GM21360 (cell line): ENCODE data around the gene PABPC1L.

Experiments
- ATAC-seq: cut with Tn5 transposase; IDR thresholded peaks from one replicate; pipeline ENCODE4 v1.9.1; 2021; ENCODE audit warnings: mild to moderate bottlenecking, moderate library complexity; ENCODE audit not compliant: unreplicated experiment

PABPC1L gene

DNA sequence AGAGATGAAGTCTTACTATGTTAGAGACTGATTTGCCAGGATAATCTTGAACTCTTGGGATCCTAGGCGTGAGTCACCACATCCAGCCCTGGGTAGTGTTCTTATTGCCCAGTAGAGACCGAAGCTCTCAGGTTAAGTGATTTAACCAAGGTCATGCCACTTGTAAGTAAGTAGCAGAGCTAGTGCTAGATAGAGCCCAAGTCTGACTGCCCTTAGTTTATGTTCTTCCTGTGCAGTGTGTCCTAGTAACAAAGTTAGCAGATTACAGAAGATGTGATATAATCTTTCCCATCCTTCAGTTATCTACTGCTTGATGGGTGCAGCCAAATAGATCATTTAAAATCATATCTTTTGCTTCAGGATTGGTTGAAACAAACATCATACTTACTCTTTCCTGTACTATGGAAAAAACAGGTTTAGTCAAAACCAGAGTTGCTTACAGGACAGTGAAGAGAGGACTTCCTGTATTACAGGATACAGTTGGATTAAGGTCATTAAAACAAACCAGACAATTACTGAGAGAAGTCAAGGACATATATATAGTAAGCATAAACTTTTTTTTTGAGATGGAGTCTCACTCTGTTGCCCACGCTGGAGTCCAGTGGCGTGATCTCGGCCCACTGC is 9.5 kb upstream of the PABPC1L start:
- ATAC-seq, result no peak

DNA sequence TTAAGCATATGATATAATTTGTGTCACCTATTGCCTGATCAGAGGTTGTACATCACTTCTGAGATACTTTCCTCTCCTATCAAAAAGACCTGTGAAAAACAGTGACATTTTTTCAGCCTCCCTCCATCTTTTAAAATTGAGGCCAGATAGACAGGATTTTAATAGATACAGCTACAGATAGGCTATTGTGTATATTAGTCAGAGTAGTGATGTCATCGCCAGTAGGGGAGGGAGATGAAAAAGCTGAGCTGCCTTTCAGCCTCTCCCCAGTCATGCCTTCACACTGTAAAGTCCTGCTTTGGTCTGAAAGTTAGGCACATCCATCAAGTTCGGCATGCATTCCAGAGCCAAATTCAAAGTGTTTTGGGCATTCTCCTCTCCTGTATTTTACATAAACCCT is 7.9 kb upstream of the PABPC1L start:
- ATAC-seq, result no peak

DNA sequence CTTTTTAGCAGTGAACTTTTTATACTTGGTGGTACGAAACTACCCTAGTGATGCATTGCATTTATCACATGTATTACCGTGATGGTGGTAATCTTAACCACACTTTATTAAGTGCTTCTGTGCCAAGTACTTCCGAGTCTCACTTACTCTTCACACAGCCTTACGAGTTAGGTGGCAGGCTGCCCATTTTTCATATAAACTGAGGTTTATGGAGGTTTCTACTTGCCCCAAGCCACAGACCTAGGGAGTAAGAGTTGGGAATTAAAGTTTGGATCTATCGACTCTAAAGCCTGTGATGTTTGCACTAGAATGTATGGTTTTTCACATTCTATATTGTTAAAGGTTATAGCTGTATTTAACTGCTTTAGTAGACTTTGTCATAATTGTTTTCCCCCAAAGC is 5.5 kb upstream of the PABPC1L start:
- no peak for ATAC-seq

DNA sequence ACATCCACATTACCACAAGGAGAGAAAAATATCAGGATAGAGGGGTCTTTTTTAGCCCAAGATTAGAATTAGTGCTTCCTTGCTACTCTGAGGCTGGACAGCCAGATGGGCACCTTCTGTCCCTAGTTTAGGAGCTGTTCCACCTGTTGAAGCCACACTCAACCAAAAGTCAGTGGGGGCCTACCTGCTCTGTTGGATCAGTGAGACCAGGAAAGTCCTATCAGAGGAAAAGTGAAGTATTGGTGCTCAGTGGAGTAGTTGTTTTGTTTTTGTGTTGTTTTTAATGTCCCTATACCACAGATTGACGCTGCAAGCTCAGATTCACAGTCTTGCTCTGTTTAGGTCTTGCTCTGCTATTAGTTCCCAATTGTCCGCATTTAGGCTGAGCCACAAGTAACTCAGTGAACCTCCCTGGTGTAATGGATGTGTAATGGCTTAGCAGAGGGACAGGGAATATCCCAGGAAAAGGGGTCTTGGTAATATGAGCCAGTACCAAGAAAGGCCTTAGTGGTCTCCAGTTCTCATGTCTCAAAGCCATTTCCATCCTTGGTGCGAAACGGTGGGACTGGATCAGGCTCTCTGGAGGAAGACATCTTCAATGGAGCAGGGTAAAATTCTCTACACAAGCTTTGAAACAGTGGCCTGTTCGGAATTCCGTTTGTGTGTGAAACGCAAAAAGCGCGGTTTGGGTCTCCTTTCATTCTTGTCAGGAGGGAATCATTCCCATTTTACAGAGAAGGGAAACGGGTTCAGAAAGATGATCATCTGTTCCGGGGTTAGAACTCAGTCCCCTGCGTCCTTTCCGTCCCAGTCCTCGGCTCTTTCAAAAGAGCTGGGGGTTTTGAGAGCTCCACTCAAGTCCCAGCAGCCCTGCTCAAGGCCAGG is 631 bp upstream of the PABPC1L start:
- ATAC-seq, result no peak

DNA sequence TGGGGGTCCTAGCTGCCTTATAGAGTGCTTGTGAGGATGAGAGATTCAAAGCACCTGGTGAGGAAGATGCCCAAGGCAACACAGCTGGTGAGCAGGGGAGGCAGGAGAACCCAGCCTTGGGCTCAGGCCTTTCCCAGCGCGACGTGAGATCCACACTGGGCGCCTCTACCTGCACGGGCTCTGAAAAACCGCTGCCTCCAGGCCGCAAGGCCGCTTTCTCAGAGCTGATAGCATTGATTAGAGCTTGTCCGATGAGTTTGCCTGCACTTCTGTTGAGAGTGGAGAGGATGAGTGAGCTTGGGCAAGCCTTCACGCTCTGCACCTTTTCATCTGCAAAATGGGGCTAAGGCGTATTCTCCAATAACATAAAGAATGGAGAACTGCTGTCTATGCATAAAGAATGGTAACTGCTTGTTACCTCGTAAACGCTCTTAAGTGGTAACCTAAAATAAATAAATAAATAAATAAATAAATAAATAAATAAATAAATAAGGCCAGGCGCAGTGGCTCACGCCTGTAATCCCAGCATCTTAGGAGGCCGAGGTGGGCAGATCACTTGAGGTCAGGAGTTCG is 916 bp downstream of the PABPC1L start:
- ATAC-seq, result no peak

DNA sequence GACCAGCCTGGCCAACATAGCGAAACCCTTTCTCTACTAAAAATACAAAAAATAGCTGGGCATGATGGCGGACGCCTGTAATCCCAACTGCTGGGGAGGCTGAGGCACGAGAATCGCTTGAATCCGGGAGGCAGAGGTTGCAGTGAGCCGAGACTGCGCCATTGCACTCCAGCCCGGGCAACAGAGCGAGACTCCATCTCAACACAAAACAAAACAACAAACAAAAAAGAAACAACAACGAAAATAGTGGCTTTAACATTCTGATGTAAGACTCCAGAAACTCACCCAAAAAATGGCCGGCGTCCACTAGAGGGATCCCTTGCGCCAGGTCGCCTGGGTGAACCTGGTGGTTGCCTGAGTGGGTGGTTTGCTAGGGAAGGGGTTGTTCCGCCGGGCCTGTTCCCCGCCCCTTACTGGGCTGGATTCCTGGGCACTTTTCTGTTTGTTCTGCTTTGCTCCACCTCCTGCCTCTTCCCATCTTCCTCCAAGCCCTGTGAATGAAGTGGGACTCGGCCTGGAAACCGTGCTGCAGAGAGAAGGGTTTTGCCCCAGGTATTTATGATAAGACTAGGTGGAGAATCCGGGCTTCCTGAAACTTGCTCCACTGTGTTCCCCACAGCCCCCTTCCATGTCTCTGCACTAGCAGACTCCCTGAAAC is 1.5 kb downstream of the PABPC1L start:
- no peak for ATAC-seq

DNA sequence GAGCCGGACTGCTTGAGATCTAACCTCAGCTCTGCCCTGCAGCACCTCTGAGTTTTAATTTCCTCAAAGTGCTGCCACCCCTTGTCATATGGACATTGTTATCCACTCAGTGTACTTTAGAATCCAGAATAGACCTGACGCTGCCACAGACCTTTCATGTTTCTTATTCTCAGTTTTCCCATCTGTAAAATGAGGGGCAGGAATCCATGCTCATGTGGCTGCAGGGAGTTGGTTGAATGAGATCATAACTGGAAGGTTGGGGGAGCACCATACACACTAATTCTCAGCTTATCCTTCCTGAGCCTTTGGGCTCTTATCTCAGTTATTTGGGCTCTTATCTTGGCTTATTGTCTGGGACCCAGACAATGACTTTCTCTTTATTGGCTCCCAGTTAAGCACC is 2.3 kb downstream of the PABPC1L start:
- ATAC-seq, result no peak

DNA sequence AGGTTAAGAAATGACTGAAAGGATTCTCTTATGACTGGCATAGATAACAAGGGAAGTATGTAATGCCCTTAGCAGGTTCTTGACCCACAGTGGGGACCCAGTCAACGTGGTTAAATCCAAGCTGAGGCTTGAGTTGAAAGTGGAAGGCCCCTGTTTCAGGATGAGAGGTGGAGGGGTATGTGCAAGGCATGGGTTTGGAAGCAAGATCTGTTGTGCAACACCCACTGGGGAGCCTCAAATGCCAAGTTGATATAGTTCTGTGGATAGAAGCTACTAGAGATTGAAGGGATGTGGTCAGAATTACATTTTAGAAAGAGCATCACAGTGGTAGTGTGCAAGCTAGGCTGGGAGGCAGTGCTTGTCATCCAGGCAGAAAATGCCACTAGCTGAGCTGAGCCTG is 5.1 kb downstream of the PABPC1L start:
- ATAC-seq, result no peak

DNA sequence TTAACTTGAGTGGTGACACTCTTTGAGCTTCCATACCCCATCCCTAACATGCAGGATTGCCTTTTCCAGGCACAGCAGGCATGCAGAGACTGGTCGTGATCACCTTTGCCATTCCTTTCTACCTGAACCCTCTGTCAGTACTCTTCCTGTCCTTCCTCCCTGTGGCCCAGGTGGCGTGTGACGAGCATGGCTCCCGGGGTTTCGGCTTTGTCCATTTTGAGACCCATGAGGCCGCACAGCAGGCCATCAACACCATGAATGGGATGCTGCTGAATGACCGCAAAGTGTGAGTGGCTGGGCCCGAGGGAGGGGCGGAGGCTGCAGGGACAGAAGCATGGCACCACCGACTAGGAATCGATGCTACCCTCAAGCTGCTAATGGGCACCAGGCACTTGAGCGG is 6.7 kb downstream of the PABPC1L start:
- ATAC-seq, result no peak

DNA sequence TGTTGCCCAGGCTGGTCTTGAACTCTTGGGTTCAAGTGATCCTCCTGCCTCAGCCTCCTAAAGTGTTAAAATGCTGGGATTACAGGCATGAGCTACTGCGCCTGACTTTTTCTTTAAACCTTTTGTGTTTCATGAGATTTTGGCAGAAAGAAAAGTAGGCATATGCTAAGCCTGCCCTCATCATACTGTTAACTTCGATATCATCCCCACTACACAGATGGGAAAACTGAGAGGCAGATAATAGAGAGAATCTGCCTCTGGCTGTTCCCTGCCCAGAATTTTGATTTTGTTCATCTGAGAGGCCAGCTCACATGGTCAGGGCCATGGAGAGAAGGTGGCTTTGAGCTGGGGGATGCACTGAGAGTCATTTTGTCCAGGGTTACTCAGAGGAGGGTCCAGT is 7.5 kb downstream of the PABPC1L start:
- no peak for ATAC-seq

DNA sequence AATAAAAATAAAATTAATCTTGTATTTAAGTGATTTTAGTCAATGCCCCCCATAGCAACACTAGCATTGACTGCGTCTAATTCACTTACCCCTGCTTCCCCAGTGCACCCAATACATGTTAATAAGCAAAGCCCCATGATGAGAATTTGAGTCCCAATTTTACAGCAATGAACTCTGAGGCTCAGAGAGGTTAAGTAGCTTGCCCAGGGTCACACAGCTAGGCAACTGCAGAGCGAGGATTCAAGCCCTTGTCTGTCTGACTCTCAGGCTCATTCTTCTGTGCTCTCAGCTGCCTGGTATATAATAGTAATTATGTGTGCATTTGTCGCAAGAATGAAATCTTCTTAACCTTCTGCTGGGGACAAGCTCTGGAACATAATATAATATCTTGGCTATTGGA is 8.5 kb downstream of the PABPC1L start:
- ATAC-seq, result no peak

DNA sequence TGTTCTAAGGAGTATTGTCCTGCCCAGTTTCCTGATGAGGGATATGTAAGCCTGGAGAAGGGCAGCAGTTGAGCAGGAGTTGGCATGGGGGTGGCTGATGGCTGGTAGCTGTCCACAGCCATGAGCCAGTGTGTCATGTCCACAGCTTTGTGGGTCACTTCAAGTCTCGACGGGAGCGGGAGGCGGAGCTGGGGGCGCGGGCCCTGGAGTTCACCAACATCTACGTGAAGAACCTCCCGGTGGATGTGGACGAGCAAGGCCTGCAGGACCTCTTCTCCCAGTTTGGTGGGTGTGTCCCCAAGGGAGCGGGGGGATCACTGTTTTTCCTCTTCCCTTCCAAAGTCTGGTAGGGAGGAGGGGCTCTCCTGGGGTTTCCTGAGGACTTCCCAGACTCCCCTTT is 8.9 kb downstream of the PABPC1L start:
- ATAC-seq, result no peak

DNA sequence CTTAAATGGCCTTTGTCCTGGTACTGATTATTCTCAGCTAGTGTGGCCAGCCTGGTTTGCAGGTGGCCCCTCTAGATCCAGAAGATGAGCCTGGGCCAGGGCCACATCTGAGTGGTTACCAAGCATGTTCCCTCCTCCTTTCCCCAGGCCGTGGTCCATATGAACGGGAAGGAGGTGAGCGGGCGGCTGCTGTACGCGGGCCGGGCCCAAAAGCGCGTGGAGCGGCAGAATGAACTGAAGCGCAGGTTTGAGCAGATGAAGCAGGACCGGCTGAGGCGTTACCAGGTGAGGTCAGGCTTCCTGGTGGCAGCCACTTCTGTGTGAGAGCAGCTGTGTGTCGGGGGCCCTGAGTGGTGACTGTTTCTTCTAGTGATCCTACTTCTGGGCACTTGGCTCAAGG is 11.6 kb downstream of the PABPC1L start:
- no peak for ATAC-seq

DNA sequence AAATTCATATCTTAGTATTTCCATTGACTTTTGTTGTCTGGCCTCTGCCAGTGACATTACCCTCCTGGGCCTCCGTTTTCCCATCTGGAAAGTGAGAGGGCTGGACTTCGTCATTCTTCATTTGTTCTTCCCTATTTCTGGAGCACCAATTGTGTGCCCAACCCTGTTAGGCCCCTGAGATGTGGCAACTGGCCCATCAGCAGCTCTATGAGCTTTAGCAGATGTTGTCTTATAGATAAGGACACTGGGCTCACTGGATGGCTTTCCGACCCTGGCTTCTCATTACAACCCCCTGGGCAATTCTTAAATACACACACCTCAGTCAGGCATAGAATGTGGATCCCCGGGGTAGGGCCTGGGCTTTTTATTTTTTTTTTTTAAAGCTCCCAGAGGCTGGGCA is 14.7 kb downstream of the PABPC1L start:
- ATAC-seq, result no peak

DNA sequence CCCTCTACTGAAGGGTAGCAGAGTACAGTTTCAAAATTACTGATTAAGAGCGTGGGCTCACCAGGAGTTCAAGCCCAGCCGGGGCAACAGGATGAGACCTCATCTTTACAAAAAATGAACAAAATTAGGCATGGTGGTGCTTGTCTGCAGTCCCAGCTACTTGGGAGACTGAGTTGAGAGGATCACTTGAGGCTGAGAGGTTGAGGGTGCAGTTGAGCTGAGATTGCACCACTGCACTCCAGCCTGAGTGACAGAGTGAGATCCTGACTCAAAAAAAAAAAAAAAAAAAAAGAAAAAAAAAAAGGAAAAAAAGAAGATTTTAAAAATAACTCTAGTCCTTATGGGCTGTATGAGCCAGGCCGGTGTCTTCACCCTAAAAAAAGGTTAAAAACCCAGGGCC is 18.7 kb downstream of the PABPC1L start:
- no peak for ATAC-seq

DNA sequence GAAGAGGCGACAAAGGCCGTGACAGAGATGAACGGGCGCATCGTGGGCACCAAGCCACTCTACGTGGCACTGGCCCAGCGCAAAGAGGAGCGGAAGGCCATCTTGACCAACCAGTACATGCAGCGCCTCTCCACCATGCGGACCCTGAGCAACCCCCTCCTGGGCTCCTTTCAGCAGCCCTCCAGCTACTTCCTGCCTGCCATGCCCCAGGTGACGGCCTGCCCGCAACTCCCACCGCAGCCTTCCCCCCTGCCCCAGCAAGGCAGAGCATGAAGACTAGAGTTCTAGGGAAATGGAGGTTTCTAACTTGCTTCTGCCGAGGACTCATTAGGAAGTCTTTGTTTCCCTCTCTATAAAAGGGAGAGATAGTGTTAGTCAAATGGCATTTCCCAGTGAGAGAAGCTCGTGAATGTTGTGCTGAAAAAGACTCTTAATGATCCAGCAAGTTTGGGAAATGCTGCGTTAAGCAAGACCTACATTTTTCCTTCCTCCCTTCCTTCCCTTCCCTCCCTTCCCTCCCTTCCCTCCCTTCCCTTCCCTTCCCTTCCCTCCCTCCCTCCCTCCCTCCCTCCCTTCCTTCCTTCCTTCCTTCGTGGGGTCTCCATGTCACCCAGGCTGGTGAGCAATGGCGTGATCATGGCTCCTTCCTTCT is 20.8 kb downstream of the PABPC1L start:
- no peak for ATAC-seq

DNA sequence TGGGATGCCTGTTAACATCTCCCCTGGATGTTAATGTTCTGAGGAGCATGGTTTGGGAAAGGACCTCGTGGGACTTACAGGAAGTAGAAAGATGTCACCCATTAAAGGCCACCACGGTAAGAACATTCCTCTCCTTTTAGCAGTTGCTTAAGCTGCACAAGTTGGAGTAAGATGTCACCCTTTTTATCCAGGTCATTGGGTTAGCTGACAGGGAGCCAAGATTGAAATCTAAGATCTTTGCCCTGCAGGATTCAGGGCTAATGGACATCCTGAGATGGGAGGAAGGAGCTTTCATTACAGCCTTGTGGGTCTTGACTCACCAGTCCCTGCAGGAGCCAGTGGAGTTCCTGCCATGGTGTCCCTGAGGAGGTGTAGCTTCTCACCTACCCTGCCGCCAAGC is 22.1 kb downstream of the PABPC1L start:
- no peak for ATAC-seq

DNA sequence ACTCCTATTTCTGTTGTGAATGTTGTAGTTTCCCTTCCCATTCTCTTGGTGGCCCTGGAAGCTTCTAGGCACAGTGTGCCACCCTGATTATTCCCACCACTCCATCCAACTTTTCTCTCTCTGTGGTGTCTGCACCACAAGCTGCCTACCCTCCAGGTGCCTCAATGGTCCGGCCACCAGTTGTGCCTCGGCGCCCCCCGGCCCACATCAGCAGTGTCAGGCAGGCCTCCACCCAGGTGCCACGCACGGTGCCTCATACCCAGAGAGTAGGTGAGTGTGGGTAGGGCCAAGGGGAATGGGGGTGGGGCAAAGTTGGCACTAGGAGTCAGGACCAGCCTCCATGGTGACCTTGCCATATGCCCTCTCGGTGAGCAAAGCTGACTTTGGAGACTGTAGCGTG is 23.1 kb downstream of the PABPC1L start:
- ATAC-seq, result no peak

DNA sequence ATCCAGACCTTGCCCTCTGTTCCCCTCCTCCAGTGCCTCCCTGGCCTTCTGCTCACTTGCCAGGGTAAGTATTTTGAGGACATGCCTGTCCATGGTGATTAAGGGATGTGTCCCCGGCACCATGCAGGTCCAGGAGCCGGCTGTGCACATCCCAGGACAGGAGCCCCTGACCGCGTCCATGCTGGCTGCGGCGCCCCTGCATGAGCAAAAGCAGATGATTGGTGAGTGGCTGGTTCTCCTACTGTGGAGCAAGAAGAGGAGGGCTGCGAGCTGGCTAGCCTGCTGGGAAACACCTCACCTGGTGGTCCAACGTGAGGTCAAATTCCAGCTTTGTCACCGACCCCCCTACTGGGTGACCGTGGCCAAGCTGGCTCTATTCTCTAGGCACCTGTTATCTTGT is 26.6 kb downstream of the PABPC1L start:
- no peak for ATAC-seq

DNA sequence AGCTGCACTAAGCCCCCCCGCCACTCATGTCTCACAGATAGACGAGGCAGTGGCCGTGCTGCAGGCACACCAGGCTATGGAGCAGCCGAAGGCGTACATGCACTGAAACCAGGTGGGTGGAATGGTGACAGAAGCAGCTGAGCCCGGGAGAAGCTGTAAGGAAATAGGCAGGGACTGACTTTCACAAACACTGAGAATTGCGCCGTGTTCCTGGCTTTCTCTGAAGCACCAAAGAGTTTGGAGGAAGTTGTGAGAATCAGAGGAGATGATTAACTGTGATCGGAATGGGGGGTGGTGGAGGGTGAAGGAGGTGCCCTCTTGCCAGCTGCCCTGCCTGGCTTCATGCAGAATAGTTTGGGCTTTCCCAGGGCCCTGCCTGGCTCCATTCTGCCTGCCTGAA is 28.8 kb downstream of the PABPC1L start:
- no peak for ATAC-seq

DNA sequence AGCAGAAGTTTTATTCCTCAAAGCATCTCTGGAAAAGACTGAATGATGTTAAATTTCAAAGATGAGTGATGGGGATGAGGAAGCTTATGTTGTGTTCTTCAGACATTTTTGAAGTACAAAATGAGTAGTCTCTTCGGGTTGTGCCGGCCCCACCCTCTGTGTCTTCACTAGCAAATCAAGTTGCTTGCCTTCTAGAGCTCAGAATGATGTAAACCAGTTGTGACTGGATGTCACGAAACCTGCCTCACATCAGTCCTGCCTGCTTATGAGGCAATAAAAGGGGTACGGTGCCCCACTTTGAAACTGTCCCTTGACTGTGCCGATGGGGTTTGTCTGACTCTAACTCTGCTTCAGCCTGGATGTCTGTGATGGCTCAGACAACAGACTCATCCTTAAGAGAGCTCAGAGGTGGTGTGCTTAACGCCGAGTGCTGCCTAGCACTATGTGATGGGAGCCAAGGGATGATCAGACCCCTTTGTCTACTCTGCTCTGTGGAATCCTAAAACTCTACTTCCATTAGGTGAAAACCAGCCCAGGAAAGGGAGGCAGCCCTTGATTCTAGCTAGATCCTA is 31.3 kb downstream of the PABPC1L start:
- ATAC-seq, result no peak
